ENCODE results near the gene TMSB10.
"Not testable (repeated sequence)": the region's sequence is repeated elsewhere in the genome, so short reads cannot be mapped to it uniquely, and the experiment has no call there.

The TMSB10 gene

DNA sequence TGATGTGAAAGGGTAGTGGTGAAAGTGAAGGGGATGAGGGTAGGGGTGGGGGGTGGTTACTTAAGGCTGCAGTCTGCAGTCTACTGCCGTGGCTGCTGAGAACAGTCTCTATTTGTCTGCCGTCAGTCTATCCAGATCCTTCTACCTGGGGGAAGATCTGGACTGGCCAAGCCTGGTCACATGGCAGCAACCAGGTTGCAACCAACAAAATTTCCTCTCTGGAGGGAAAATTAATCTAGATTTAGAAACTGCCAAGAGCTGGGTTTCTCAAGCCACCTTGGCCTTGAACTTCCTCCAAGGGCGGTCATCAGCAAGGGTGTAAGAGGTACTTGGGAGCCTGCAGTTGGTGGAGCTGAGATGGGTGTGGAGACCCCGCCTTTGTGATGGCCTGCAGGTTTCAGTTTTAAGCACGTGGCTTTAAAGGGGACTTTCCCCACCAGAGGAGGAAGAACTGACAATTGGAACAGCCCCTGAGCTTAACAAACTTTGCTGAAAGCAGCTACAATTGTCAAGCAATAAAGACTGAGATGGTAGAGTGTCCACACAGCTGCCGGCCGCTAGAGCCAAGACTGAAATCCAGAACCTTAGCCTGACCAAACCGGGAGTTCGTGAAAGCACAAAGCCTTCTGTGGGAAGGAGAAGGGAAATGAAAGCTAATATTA is 34.1 kb downstream of the TMSB10 start:
- DNase-seq (ENCODE audit: low spot score) = peak; percentile 95

DNA sequence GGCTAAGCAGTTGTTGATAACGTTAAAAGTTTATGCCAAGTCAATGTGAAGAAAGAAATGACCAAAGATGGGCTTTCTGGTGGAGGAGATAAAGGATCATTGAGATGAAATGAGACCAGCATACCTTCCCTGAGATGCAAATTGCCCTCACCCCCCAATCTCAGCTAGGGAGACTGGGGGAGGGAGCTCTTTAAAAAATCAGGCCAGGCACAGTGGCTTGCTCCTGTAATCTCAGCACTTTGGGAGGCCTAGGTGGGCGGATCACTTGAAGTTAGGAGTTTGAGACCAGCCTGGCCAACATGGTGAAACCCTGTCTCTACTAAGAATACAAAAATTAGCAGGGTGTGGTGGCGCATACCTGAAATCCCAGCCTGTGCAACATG is 34.6 kb downstream of the TMSB10 start:
- DNase-seq (ENCODE audit: low spot score) = no peak

- no peak for DNase-seq (ENCODE audit: low spot score)
These were observed 35.5 kb downstream of the TMSB10 start for GRCh38 chr2:84940831-84941412.

DNA sequence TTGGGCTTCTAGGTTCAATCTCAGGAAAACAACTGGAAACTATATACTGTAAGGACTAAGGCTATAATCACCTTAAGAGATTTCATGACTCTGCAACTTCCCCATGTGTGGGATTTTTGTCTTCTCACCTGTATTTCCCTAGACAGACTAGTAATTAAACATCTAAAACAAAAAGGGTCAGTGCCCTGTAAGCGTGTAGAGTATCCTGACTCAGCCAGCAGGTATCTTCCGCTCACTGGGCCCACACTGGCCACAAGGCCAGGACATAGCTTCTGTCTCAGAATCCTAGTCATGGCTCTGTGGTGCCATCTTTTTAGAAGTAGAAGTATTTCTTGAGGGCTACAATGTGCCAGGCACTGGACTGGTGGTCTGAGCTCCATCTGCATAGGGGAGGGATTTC is 36.7 kb downstream of the TMSB10 start:
- no peak for DNase-seq (ENCODE audit: low spot score)

- DNase-seq (ENCODE audit: low spot score) = peak; percentile 18
These were observed 37.5 kb downstream of the TMSB10 start for GRCh38 chr2:84942964-84943421.

- no peak for DNase-seq (ENCODE audit: low spot score)
These were observed 38.9 kb downstream of the TMSB10 start for GRCh38 chr2:84944295-84944909.

DNA sequence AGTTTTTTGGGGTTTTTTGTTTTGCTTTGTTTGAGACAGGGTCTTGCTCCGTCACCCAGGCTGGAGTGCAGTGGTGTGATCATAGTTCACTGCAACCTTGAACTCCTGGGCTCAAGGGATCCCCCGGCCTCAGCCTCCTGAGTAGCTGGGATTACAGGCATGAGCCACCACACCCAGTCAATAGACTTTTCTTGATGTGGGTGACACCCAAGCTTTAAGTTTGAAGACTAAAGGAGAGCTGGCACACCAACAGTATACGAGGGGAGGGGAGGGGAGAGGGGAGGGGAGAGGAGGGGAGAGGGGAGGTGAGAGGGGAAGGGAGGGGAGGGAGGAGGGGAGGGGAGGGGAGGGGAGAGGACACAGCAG is 40.4 kb downstream of the TMSB10 start:
- DNase-seq (ENCODE audit: low spot score) = not testable (repeated sequence)

DNA sequence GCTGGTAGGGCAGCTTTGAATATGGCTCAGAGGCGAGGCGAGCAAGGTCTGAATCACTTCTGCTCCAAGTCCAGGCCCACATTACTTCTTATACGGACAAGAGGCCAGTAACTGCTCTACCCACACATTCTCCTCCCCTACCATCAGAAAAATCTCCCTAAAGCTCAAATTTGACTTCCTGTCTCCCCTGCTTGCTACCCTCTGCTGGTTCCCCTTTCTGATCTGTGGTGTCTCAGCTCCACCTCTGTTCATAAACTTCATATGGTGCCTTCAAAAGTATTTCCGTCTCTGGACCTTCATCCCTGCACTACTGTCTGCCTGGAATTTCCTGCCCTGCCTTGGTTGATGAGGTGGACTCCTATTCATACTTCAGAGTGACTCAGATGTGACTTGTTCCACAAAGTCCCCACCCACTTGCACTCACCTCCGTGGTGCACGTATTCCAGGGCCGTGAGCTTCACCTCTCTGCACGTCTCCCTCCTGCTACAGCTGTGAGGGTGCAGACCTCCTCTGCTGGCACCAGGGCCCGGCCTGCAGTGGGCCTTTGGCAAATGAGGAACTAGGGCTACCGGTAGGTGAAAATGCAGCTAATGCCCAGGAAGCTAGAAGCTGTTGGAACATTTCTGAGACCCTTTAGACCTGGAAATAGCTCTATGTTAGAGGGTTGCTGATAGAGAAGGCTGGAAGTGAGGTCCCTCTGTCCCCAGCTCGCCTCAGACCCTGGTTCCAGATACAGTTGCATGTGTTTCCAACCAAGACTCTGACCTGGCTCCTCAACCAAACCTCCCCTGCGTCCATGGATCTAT is 41.0 kb downstream of the TMSB10 start:
- DNase-seq (ENCODE audit: low spot score) = peak; percentile 77

- DNase-seq (ENCODE audit: low spot score) = no peak
These were observed 41.6 kb downstream of the TMSB10 start for GRCh38 chr2:84947010-84947593.

DNA sequence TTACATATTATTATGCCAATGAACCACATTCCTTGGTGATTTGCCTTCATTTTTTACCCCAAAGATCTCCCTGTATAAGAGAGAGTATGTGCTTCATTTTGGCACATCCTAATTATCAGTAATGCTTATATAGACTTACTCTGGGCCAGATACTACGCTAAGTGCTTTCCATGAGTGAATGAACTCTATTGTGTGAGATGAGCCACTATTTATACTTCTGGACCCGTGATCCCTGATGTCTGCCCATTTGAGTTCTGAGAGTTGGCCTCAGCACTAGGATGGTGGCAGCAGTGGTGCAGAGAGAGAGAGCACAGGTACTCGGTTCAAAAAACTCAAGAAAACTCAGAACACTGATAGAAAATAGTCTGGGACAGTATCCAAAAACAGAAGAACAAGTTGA is 48.1 kb downstream of the TMSB10 start:
- DNase-seq (ENCODE audit: low spot score) = no peak

GRCh38 chr2:84954329-84954728 is 48.9 kb downstream of the TMSB10 start:
- no peak for DNase-seq (ENCODE audit: low spot score)
